Measurements from ENCODE around the gene LRRC36.

DNA sequence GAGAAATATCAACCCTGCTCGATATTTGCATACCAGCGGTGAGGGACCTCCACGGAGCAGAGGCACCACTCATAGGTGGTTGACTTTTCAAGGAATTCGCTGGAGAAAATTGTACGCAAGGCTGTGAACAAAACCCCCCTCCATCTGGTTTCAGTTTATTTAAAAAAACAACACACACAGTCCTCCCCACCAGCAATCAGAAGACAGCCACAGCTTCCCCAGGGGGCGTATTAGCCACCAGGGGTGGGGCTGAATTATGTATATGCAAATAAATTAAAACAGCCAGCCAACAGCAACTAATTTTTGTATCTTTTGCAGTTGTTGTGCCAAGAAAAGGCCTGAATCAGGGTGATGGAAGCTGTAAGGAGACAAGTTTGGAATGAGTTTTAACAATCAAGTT, 98.4 kb downstream of the LRRC36 start:
- TF ChIP-seq, protein P1, sequence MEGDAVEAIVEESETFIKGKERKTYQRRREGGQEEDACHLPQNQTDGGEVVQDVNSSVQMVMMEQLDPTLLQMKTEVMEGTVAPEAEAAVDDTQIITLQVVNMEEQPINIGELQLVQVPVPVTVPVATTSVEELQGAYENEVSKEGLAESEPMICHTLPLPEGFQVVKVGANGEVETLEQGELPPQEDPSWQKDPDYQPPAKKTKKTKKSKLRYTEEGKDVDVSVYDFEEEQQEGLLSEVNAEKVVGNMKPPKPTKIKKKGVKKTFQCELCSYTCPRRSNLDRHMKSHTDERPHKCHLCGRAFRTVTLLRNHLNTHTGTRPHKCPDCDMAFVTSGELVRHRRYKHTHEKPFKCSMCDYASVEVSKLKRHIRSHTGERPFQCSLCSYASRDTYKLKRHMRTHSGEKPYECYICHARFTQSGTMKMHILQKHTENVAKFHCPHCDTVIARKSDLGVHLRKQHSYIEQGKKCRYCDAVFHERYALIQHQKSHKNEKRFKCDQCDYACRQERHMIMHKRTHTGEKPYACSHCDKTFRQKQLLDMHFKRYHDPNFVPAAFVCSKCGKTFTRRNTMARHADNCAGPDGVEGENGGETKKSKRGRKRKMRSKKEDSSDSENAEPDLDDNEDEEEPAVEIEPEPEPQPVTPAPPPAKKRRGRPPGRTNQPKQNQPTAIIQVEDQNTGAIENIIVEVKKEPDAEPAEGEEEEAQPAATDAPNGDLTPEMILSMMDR (IDR thresholded peaks at IDR 0.05; ENCODE audit: insufficient read depth, low read length), result no peak
- no peak for TF ChIP-seq POLR2AphosphoS5 (IDR thresholded peaks at IDR 0.05; ENCODE audit: low read depth)
- no peak for TF ChIP-seq GABPA (IDR thresholded peaks at IDR 0.05; ENCODE audit: low read depth)
